ENCODE data around the gene RASGEF1C.
"Not testable (repeated sequence)": the region's sequence is repeated elsewhere in the genome, so short reads cannot be mapped to it uniquely, and the experiment has no call there.

RASGEF1C gene

DNA sequence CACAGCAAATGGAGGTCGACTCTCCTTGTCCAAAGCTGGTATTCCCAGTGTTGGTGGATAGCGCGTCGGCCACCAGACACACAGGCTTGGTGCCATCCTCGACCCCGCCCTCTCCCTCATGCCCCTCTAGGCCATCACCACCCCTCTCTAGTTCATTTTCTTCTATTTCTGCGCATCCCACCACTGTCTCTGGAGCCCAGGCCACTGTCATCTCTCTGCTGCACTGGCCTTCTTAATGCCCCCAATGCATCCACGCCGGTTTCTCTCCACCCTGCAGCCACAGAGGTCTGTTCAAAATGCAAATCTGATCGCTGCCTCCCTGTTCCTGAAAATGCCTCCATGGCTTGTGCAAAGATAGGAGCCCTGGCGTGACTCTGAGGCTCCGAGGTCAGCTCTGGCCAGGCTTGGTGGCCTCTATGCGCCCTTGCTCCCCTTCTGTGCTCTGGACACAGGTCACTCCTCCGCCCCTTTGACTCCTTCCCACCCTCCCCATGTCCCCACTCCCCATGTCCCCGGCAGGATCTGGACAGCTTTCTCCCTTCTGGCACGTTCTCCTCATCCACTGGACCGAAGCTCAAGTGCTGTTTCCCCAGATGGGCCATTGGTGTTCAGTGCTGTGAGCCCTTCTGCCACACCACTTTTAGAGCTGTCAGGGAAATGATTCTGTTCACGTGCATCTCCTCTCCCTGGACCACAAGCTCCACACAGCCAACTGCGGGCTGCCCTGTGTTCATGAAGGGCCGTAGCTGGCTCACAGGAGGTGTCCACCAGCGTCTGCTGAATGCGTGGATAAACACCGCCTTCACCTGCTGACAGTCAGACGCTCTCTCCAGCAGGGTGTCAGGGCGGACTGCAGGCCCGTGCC lies 77.9 kb downstream of the RASGEF1C start:
- H3K36me3 Mint-ChIP-seq (ENCODE audit: low read depth), result no peaks in the 10 kb centered on the region
- peaks cover 14% of the 10 kb centered on the region for H3K4me1 Mint-ChIP-seq (ENCODE audit: low read depth)
- no peak overlapping the region for H3K4me3 Mint-ChIP-seq
- H3K27ac Mint-ChIP-seq, result no peak overlapping the region
- H3K27me3 Mint-ChIP-seq, result peaks cover 7% of the 10 kb centered on the region
- H3K9me3 Mint-ChIP-seq, result no peaks in the 10 kb centered on the region

DNA sequence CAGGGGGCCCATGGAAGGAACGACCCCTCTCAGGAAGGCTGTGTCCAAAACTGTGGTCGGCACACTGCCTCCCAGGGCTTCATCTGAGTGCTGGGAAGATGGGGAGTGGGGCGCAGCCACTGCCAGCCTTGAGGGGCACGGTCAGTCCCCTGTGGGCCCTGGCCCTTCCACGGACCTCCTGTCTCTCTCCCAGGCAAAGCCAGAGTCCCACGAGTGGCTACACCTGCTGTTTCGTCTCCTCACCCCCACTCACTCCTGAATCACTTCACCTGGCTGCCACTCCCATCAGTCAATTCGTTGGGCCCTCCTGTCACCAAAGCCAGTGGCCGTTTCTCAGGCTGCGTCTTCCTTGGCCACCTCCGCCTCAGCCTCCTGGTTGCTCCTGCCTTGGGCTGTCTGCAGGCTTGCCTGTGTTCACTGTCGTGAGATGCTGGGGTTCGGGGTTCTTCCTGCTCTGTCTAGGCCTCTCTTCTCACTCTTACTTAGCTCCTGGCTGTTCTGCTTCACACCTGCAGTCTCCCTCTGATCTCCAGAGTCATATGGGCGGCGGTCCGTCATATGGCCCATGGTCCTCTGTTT lies 78.6 kb downstream of the RASGEF1C start:
- H3K4me3 Mint-ChIP-seq, result no peak overlapping the region
- H3K27ac Mint-ChIP-seq, result no peak overlapping the region
- H3K9me3 Mint-ChIP-seq, result no peaks in the 10 kb centered on the region
- H3K4me1 Mint-ChIP-seq (ENCODE audit: low read depth), result peaks cover 9% of the 10 kb centered on the region
- no peaks in the 10 kb centered on the region for H3K36me3 Mint-ChIP-seq (ENCODE audit: low read depth)
- H3K27me3 Mint-ChIP-seq, result peaks cover 7% of the 10 kb centered on the region

DNA sequence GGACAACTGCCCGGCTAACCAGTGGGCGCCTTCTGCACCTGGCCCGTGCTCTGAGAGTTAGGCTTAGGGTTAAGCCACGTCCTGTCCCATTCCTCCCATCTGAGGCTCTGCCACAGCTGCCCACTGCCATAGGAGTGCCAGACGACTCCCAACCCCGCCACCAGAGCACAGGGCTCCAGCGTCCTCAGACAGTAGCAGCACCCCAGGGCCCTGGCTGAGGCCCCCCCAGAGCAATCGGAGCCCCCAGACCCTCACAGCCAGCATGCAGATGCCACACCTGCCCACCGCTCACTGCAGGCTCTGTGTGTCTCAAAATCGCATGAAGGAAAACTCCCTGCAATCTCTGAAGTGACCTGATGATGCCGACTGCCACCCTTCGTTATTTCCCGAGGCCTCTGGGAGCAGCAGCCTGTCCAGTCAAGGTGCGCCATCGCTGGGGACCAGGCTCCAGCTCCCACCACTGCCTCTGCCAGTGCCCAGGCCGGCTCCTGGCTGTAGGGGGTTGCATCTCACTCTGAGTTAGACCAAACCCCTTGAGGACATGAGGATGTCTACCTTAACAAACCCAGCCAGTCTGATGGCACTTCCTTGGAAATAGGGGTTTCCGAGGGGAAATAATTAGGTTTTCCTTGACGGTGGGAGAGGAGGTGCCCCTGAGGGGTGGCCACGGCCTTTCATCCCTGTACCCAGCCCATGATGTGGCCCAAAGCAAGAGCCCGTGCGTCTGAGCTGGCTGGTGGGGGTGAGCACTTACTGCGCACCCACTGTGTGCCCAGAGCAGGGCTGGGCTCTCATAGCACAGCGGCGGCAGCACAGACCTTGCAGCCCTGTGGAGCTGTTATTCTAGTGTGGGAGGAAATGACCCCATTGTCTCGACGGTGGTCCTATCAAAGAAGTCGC lies 79.5 kb downstream of the RASGEF1C start:
- Mint-ChIP-seq H3K27ac (no peak overlapping the region), H3K36me3 (ENCODE audit: low read depth) (no peaks in the 10 kb centered on the region), H3K27me3 (peaks cover 7% of the 10 kb centered on the region), H3K4me1 (ENCODE audit: low read depth) (peaks cover under 1% of the 10 kb centered on the region), H3K4me3 (no peak overlapping the region), H3K9me3 (no peaks in the 10 kb centered on the region)

DNA sequence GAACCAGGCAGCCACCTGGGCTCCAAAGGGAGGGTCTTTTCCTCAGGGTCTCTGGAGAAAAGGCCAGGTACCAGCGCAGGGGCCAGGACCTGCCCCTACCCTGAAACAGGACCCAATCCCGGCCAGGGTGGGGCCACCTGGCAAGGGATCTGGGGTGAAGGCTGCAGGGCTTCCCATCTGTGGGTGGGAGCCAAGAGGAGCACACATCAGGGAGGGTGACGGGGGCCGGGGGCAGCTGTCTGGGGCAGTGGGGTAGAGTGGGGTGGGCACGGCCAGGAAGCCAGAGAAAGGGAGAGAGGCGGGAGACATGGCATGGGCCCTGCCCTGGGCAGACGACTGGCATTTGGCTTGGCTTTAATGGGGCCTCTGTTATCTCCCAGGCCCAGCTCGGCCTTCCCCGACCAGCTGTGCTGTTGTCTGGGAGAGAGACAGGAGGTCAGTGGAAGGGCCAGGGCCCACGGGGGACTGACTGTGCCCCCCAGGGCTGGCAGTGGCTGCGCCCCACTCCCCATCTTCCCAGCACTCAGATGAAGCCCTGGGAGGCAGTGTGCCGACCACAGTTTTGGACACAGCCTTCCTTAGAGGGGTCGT lies 80.2 kb downstream of the RASGEF1C start:
- no peak overlapping the region for H3K4me3 Mint-ChIP-seq
- no peaks in the 10 kb centered on the region for H3K9me3 Mint-ChIP-seq
- H3K27ac Mint-ChIP-seq, result no peak overlapping the region
- H3K4me1 Mint-ChIP-seq (ENCODE audit: low read depth), result no peaks in the 10 kb centered on the region
- peaks cover 7% of the 10 kb centered on the region for H3K27me3 Mint-ChIP-seq
- H3K36me3 Mint-ChIP-seq (ENCODE audit: low read depth), result no peaks in the 10 kb centered on the region

DNA sequence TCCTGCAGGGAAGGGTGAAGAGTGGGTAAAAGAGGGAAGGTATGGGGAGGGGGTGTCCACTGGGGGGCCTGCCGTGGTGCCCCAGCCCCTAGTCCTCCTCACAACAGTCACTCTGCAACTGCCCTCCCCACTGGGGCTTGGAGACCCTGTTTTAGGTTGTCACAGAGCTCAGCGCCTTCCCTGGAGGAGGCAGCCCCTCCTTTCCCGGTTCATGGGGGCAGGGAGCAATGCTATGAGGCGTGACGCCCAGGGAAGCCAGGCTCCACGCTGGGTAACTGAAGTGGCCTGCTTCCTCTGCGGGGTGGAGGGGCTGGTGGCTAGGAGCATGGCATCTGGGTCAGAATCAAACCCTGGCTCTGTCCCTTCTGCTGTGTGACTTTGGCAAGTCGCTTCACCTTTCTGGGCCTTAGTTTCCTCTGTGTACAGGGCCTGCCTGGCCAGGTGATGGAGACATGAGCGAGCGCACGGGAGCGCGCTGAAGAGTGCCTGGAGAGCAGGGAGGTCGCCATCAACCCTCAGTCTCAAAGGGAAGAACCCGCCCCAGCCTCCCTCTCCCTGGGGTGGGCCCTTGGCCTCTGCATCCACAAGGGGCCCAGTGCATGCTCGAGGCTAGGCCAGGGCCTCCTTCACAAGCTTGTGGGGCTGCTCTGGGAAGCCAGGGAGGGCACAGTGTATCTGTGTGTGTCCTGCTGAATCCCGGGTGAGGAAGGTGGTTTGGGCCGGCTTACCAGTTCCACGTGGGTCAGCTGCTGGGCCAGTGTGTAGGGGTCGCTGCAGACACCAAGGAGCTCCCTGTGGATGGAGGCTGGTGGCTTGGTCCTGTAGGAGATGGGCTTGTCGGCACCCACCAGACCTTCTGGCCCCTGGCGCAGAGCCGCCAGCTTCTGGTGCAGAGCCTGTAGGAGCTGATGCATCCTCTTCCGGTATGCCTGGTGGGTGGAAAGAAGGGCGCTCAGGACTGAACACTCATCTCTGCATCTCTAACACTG lies 81.0 kb downstream of the RASGEF1C start:
- H3K27me3 Mint-ChIP-seq, result peaks cover 14% of the 10 kb centered on the region
- H3K4me1 Mint-ChIP-seq (ENCODE audit: low read depth), result no peaks in the 10 kb centered on the region
- no peaks in the 10 kb centered on the region for H3K36me3 Mint-ChIP-seq (ENCODE audit: low read depth)
- no peak overlapping the region for H3K4me3 Mint-ChIP-seq
- no peak overlapping the region for H3K27ac Mint-ChIP-seq
- H3K9me3 Mint-ChIP-seq, result no peaks in the 10 kb centered on the region

DNA sequence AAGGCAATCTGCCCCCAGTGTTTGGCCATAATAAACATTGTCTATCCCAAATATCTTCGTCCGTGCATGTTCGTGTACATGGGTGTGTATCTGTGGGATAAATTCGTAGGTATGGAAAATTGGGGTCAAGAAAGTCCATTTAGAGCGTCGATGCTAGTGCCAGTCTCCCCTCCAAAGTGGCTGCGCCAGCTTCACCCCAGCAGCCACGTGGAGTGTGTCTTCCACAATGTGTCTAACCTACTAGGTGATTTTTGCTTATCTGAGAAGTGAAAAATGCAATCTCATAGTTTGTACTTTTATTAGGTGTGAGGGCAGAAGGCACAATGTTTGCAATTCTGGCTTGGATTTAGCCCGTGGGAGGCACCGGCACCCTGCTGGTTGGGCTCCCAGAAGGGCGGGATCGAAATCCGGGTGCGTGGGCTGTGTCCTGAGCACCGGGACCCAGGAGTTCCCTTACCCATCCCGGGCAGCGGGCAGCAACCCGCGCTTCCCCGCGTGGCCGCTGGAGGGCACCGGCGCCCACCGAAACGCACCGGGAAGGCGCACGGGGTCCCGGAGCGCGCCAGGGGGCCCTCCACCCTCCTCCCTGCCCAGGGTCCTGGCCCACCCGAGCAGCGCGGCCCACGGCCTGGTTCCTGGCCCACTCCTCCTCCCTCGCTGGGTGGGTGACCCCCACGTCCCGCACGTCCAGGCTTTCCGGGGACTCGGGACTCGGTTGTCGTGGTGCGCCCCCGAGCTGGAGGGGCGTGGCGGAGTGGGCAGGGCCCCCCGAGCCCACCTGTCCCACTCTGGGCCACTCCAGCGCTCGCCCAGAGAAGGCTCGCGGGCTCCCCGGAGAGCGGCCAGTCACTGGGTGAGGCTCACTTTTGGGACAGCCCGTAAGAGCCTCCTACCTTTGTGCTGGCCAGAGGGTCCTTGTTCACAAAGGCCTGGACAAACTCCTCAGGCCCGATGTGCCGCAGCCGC lies 82.0 kb downstream of the RASGEF1C start:
- H3K9me3 Mint-ChIP-seq, result no peaks in the 10 kb centered on the region
- H3K4me1 Mint-ChIP-seq (ENCODE audit: low read depth), result no peaks in the 10 kb centered on the region

DNA sequence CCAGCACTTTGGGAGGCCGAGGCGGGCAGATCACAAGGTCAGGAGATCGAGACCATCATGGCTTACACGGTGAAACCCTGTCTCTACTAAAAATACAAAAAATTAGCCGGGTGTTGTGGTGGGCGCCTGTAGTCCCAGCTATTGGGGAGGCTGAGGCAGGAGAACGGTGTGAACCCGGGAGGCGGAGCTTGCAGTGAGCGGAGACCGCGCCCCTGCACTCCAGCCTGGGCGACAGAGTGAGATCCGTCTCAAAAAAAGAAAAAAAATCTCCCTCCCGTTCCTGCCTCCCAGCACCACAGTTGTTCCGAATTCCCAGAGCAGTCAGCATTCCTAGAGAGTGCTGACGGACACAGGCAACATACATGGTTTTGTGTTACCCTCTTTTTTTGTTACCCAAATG lies 82.9 kb downstream of the RASGEF1C start:
- H3K4me3 Mint-ChIP-seq; H3K36me3 Mint-ChIP-seq (ENCODE audit: low read depth); H3K9me3 Mint-ChIP-seq; H3K4me1 Mint-ChIP-seq (ENCODE audit: low read depth); H3K27ac Mint-ChIP-seq: not testable (repeated sequence)
- peaks cover 19% of the 10 kb centered on the region for H3K27me3 Mint-ChIP-seq

More for the DNA sequence above, 82.0 kb downstream of the RASGEF1C start:
- Mint-ChIP-seq H3K4me3 (no peak overlapping the region), H3K36me3 (ENCODE audit: low read depth) (no peaks in the 10 kb centered on the region), H3K27me3 (peaks cover 19% of the 10 kb centered on the region), H3K27ac (no peak overlapping the region)

DNA sequence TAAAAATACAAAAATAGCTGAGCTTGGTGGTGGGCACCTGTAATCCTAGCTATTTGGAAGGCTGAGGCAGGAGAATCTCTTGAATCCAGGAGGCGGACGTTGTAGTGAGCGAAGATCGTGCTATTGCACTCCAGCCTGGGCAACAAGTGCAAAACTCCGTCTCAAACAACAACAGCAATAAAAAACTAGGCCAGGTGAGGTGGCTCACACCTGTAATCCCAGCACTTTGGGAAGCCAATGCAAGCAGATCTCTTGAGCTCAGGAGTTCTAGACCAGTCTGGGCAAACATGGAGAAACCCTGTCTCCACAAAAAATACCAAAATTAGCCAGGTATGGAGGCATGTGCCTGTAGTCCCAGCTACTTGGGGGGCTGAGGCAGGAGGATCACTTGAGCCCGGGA lies 84.3 kb downstream of the RASGEF1C start:
- H3K27me3 Mint-ChIP-seq, result peaks cover 19% of the 10 kb centered on the region
- H3K27ac Mint-ChIP-seq; H3K4me3 Mint-ChIP-seq; H3K4me1 Mint-ChIP-seq (ENCODE audit: low read depth); H3K9me3 Mint-ChIP-seq; H3K36me3 Mint-ChIP-seq (ENCODE audit: low read depth): not testable (repeated sequence)

DNA sequence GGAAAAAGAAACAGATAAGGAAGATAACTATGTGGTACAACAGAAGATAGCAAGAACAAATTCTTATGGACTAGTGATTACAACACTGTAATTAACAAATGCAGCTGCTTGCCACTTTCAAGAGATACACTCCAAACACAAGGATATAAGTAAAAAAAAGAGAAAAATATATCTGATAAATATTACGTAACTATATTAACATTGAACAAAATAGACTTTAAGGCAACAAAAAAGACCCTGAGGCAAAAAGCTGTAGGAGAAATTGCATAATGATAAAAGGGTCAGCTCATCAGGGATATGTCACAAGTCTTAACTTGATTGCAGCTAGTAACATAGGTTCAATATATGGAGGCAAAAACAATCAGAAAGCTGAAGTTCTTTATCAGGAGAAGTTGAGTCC lies 86.1 kb downstream of the RASGEF1C start:
- no peaks in the 10 kb centered on the region for H3K4me1 Mint-ChIP-seq (ENCODE audit: low read depth)
- H3K4me3 Mint-ChIP-seq, result no peak overlapping the region
- no peaks in the 10 kb centered on the region for H3K36me3 Mint-ChIP-seq (ENCODE audit: low read depth)
- peaks cover 19% of the 10 kb centered on the region for H3K27me3 Mint-ChIP-seq
- no peaks in the 10 kb centered on the region for H3K9me3 Mint-ChIP-seq
- H3K27ac Mint-ChIP-seq, result no peak overlapping the region

DNA sequence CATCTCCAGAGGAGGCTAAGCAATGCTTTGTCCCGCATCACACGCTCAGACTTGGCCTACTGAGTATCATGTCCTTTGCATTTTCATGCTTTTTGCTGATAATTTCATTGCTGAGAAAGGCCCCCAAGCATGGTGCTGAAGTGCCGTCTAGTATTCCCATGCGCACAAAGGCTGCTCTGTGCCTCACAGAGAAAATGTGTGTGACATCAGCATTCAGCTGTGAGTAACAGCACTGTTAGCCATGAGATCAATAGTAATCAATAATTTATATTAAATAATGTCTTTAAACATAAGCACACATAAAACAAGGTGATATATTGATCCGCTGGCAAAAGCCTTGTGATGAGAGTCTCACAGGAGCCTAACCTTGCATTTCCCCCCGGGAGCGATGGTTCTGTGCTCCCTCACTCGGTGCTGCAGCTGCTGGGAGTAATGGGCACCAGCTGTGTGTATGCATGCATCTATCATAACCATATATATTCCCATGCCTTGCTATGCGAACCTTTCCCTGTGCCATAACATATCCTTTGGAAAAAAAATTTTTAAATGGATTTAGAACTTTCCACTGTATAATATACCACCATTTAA lies 87.1 kb downstream of the RASGEF1C start:
- no peaks in the 10 kb centered on the region for H3K9me3 Mint-ChIP-seq
- no peaks in the 10 kb centered on the region for H3K36me3 Mint-ChIP-seq (ENCODE audit: low read depth)
- H3K4me3 Mint-ChIP-seq, result no peak overlapping the region
- H3K27me3 Mint-ChIP-seq, result peaks cover 19% of the 10 kb centered on the region
- no peak overlapping the region for H3K27ac Mint-ChIP-seq
- H3K4me1 Mint-ChIP-seq (ENCODE audit: low read depth), result no peaks in the 10 kb centered on the region

DNA sequence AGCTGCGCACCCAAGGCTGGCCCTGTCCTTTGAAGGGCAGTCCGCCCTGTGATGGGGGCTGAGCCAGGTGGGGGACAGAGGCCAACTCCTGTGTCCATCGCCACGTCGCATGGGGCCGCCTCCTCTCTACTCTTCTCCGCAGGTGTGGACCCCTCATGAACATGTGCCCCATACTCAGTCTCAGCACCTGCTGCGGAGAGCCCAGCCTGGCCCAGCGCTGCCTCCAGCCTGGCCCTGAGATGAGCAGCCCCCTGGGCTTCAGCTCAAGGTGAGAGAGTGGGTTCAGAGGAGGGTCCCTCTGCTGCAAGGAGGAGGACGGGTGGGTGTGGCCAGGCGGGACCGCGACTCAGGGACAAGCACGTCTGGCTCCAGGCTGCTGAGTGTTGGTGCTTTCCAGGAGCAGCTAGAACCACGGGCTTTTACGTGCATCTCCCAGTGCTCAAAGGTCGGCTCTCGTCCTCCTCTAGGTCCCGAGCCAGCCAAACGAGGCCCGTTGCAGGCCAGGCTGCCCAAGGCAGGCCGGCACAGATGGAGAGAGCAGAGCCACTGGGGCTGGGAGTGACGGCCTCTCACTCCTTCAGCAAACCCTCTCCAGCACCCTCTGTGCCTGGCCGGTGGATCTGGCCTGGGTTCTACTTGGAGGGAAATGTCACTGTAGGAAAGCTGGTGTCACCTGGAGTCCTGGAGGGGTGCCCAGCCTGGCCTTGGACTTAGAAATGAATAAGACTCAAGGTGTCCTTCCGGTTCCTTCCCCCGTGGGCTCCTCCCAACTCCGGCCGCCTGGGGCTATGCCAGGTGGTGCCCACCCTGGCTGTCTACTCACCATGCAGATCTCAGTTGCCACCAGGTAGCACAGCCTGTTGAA lies 88.5 kb downstream of the RASGEF1C start:
- peaks cover 12% of the 10 kb centered on the region for H3K27me3 Mint-ChIP-seq
- no peaks in the 10 kb centered on the region for H3K9me3 Mint-ChIP-seq
- H3K4me3 Mint-ChIP-seq, result no peak overlapping the region
- no peaks in the 10 kb centered on the region for H3K4me1 Mint-ChIP-seq (ENCODE audit: low read depth)
- no peak overlapping the region for H3K27ac Mint-ChIP-seq
- H3K36me3 Mint-ChIP-seq (ENCODE audit: low read depth), result no peaks in the 10 kb centered on the region

DNA sequence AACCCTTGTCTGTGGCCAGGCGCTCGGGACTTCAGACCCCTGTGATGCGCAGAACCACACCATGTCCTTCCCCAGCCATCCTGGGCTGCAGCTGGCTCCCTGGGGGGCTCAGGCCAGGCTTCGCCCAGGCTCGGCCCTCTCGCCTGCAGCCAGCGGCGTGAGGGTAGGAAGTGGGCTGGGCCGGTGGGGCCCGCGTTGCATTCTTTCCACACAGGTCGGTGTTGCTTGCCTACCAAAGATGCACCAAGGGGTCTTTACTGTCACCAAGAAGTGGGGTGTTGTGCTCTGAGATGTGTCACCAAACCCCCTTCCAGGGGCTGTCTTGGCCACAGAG lies 89.1 kb downstream of the RASGEF1C start:
- no peak overlapping the region for H3K4me3 Mint-ChIP-seq
- H3K27me3 Mint-ChIP-seq, result peaks cover 12% of the 10 kb centered on the region
- no peaks in the 10 kb centered on the region for H3K9me3 Mint-ChIP-seq
- H3K27ac Mint-ChIP-seq, result no peak overlapping the region
- H3K4me1 Mint-ChIP-seq (ENCODE audit: low read depth), result no peaks in the 10 kb centered on the region
- H3K36me3 Mint-ChIP-seq (ENCODE audit: low read depth), result no peaks in the 10 kb centered on the region
